ENCODE measurements around the gene CTNNBL1. TPM values are rescaled to one million over a fixed set of nuclear protein-coding genes. Genes with fewer than 3 reads are reported as not detected.
"Not testable (repeated sequence)": the region's sequence is repeated elsewhere in the genome, so short reads cannot be mapped to it uniquely, and the experiment has no call there.

The CTNNBL1 gene
- total RNA-seq (2014; rRNA removed; shearing (Covaris generic)): 26.4 and 34.1 TPM in 2 replicates

GRCh38 chr20:37693635-37694626 is at the start of gene CTNNBL1:
Gene CTNNBL1 (plus strand): TSS chr20:37694030. CDS start chr20:37694123, 93 bp downstream.
- peak; percentile 94 for DNase-seq
- peak within 1 kb of the TSS; percentile 99 for H3K4me3 ChIP-seq (ENCODE audit: insufficient read depth, low read depth, low read length)
- no peaks in the 10 kb centered on the region; the same call in 1 of the 2 replicates for H3K27me3 ChIP-seq (ENCODE audit: control insufficient read depth, insufficient read depth, low read length)
- peaks cover 2% of the 10 kb centered on the region for H3K36me3 ChIP-seq (replicated peaks; ENCODE audit: control insufficient read depth, insufficient read depth, low read length)

GRCh38 chr20:37644605-37645004 is 49.2 kb upstream of the CTNNBL1 start:
- Histone ChIP-seq H3K27me3 (ENCODE audit: control insufficient read depth, insufficient read depth, low read length) (no peaks in the 10 kb centered on the region; the same call in 1 of the 2 replicates), H3K4me3 (ENCODE audit: insufficient read depth, low read depth, low read length) (no peak overlapping the region), H3K36me3 (replicated peaks; ENCODE audit: control insufficient read depth, insufficient read depth, low read length) (no peaks in the 10 kb centered on the region)
- DNase-seq: no peak

- DNase-seq: no peak
- Histone ChIP-seq H3K27me3 (ENCODE audit: control insufficient read depth, insufficient read depth, low read length) (no peaks in the 10 kb centered on the region), H3K36me3 (replicated peaks; ENCODE audit: control insufficient read depth, insufficient read depth, low read length) (no peaks in the 10 kb centered on the region), H3K4me3 (ENCODE audit: insufficient read depth, low read depth, low read length) (no peak overlapping the region)
These were observed 45.9 kb upstream of the CTNNBL1 start for GRCh38 chr20:37647946-37648345.

- Histone ChIP-seq H3K36me3 (replicated peaks; ENCODE audit: control insufficient read depth, insufficient read depth, low read length) (no peaks in the 10 kb centered on the region), H3K27me3 (ENCODE audit: control insufficient read depth, insufficient read depth, low read length) (no peaks in the 10 kb centered on the region), H3K4me3 (ENCODE audit: insufficient read depth, low read depth, low read length) (no peak overlapping the region)
- DNase-seq: no peak
These were observed 44.8 kb upstream of the CTNNBL1 start for GRCh38 chr20:37649017-37649416.

- no peak for DNase-seq
- no peak overlapping the region for H3K4me3 ChIP-seq (ENCODE audit: insufficient read depth, low read depth, low read length)
- no peaks in the 10 kb centered on the region for H3K27me3 ChIP-seq (ENCODE audit: control insufficient read depth, insufficient read depth, low read length)
- no peaks in the 10 kb centered on the region for H3K36me3 ChIP-seq (replicated peaks; ENCODE audit: control insufficient read depth, insufficient read depth, low read length)
These were observed 44.0 kb upstream of the CTNNBL1 start for GRCh38 chr20:37649676-37650370.

GRCh38 chr20:37650661-37651060 is 43.2 kb upstream of the CTNNBL1 start:
- Histone ChIP-seq H3K27me3 (ENCODE audit: control insufficient read depth, insufficient read depth, low read length) (no peaks in the 10 kb centered on the region), H3K4me3 (ENCODE audit: insufficient read depth, low read depth, low read length) (no peak overlapping the region), H3K36me3 (replicated peaks; ENCODE audit: control insufficient read depth, insufficient read depth, low read length) (no peaks in the 10 kb centered on the region)
- DNase-seq: no peak

GRCh38 chr20:37651932-37652331 is 41.9 kb upstream of the CTNNBL1 start:
- no peaks in the 10 kb centered on the region for H3K36me3 ChIP-seq (replicated peaks; ENCODE audit: control insufficient read depth, insufficient read depth, low read length)
- peak; percentile 80 for DNase-seq
- H3K27me3 ChIP-seq (ENCODE audit: control insufficient read depth, insufficient read depth, low read length): no peaks in the 10 kb centered on the region
- no peak overlapping the region for H3K4me3 ChIP-seq (ENCODE audit: insufficient read depth, low read depth, low read length)

GRCh38 chr20:37656945-37657344 is 36.9 kb upstream of the CTNNBL1 start:
- Histone ChIP-seq H3K4me3 (ENCODE audit: insufficient read depth, low read depth, low read length) (no peak overlapping the region), H3K36me3 (replicated peaks; ENCODE audit: control insufficient read depth, insufficient read depth, low read length) (no peaks in the 10 kb centered on the region), H3K27me3 (ENCODE audit: control insufficient read depth, insufficient read depth, low read length) (no peaks in the 10 kb centered on the region)
- DNase-seq: no peak

- Histone ChIP-seq H3K4me3 (ENCODE audit: insufficient read depth, low read depth, low read length) (no peak overlapping the region), H3K27me3 (ENCODE audit: control insufficient read depth, insufficient read depth, low read length) (no peaks in the 10 kb centered on the region), H3K36me3 (replicated peaks; ENCODE audit: control insufficient read depth, insufficient read depth, low read length) (no peaks in the 10 kb centered on the region)
- no peak for DNase-seq
These were observed 35.7 kb upstream of the CTNNBL1 start for GRCh38 chr20:37657924-37658804.

GRCh38 chr20:37661519-37661918 is 32.3 kb upstream of the CTNNBL1 start:
- Histone ChIP-seq H3K27me3 (ENCODE audit: control insufficient read depth, insufficient read depth, low read length) (no peaks in the 10 kb centered on the region), H3K4me3 (ENCODE audit: insufficient read depth, low read depth, low read length) (no peak overlapping the region), H3K36me3 (replicated peaks; ENCODE audit: control insufficient read depth, insufficient read depth, low read length) (no peaks in the 10 kb centered on the region)
- DNase-seq: no peak

GRCh38 chr20:37662308-37662707 is 31.5 kb upstream of the CTNNBL1 start:
- Histone ChIP-seq H3K4me3 (ENCODE audit: insufficient read depth, low read depth, low read length) (no peak overlapping the region), H3K36me3 (replicated peaks; ENCODE audit: control insufficient read depth, insufficient read depth, low read length) (no peaks in the 10 kb centered on the region), H3K27me3 (ENCODE audit: control insufficient read depth, insufficient read depth, low read length) (no peaks in the 10 kb centered on the region)
- no peak for DNase-seq

- not testable (repeated sequence) for H3K4me3 ChIP-seq (ENCODE audit: insufficient read depth, low read depth, low read length); H3K36me3 ChIP-seq (replicated peaks; ENCODE audit: control insufficient read depth, insufficient read depth, low read length); DNase-seq; H3K27me3 ChIP-seq (ENCODE audit: control insufficient read depth, insufficient read depth, low read length)
These were observed 29.2 kb upstream of the CTNNBL1 start for GRCh38 chr20:37664595-37664994.

- no peak for DNase-seq
- H3K27me3 ChIP-seq (ENCODE audit: control insufficient read depth, insufficient read depth, low read length): no peaks in the 10 kb centered on the region
- H3K4me3 ChIP-seq (ENCODE audit: insufficient read depth, low read depth, low read length): no peak overlapping the region
- H3K36me3 ChIP-seq (replicated peaks; ENCODE audit: control insufficient read depth, insufficient read depth, low read length): no peaks in the 10 kb centered on the region
These were observed 25.7 kb upstream of the CTNNBL1 start for GRCh38 chr20:37668166-37668565.
